Measurements from ENCODE around the gene TNXB.
"Not testable (repeated sequence)": the region's sequence is repeated elsewhere in the genome, so short reads cannot be mapped to it uniquely, and the experiment has no call there.

The TNXB gene

GRCh38 chr6:32084780-32085179, 24.4 kb downstream of the TNXB start:
- no peak for DNase-seq

- no peak for DNase-seq
These were observed 25.0 kb downstream of the TNXB start for GRCh38 chr6:32083812-32084768.

- DNase-seq: no peak
These were observed 26.2 kb downstream of the TNXB start for GRCh38 chr6:32082935-32083334.

- DNase-seq: no peak
These were observed 26.7 kb downstream of the TNXB start for GRCh38 chr6:32082478-32082877.

- DNase-seq: no peak
These were observed 27.8 kb downstream of the TNXB start for GRCh38 chr6:32081168-32081990.

GRCh38 chr6:32079566-32080290, 29.4 kb downstream of the TNXB start:
- DNase-seq: no peak

GRCh38 chr6:32076321-32076809, 32.8 kb downstream of the TNXB start:
- no peak for DNase-seq

- DNase-seq: no peak
These were observed 33.4 kb downstream of the TNXB start for GRCh38 chr6:32075781-32076180.

- DNase-seq: no peak
These were observed 34.1 kb downstream of the TNXB start for GRCh38 chr6:32074996-32075532.

- DNase-seq: no peak
These were observed 35.5 kb downstream of the TNXB start for GRCh38 chr6:32073613-32074012.

GRCh38 chr6:32073101-32073500, 36.0 kb downstream of the TNXB start:
- DNase-seq: no peak

GRCh38 chr6:32070814-32071543, 38.2 kb downstream of the TNXB start:
- no peak for DNase-seq

GRCh38 chr6:32069878-32070515, 39.1 kb downstream of the TNXB start:
- DNase-seq: no peak

- no peak for DNase-seq
These were observed 39.7 kb downstream of the TNXB start for GRCh38 chr6:32069460-32069859.

- no peak for DNase-seq
These were observed 40.3 kb downstream of the TNXB start for GRCh38 chr6:32068867-32069266.

GRCh38 chr6:32068315-32068714, 40.8 kb downstream of the TNXB start:
- not testable (repeated sequence) for DNase-seq

- DNase-seq: not testable (repeated sequence)
These were observed 41.6 kb downstream of the TNXB start for GRCh38 chr6:32067521-32067920.

GRCh38 chr6:32064706-32065105, 44.4 kb downstream of the TNXB start:
- DNase-seq: no peak

GRCh38 chr6:32060966-32061655, 48.0 kb downstream of the TNXB start:
- no peak for DNase-seq

GRCh38 chr6:32058511-32058963, 50.6 kb downstream of the TNXB start:
- no peak for DNase-seq

- DNase-seq: no peak
These were observed 51.2 kb downstream of the TNXB start for GRCh38 chr6:32057966-32058365.
